A673 (cell line): ENCODE results near the gene RBBP6.

Experiments used
- EZH2 ChIP-seq: fragments of 200-600 bp; sonication (generic); IDR thresholded peaks from 2 replicates; pipeline ENCODE4 v1.6.1; 2017; ENCODE audit warnings: borderline replicate concordance, low read depth, mild to moderate bottlenecking, mixed read lengths, antibody characterized with exemption, low read length; ENCODE audit not compliant: poor library complexity, severe bottlenecking
- TF ChIP-seq, protein P1 (sequence below): fragments of 300-800, 200-600 bp; sonication (generic); conservative IDR thresholded peaks from 2 replicates; pipeline ENCODE4 v1.5.1; 2017; ENCODE audit warnings: low read depth, mild to moderate bottlenecking, antibody characterized with exemption, low read length, moderate library complexity, mixed read lengths

GRCh38 chr16:24537474-24538337 lies 1.7 kb upstream of the RBBP6 start:
- TF ChIP-seq, protein P1, sequence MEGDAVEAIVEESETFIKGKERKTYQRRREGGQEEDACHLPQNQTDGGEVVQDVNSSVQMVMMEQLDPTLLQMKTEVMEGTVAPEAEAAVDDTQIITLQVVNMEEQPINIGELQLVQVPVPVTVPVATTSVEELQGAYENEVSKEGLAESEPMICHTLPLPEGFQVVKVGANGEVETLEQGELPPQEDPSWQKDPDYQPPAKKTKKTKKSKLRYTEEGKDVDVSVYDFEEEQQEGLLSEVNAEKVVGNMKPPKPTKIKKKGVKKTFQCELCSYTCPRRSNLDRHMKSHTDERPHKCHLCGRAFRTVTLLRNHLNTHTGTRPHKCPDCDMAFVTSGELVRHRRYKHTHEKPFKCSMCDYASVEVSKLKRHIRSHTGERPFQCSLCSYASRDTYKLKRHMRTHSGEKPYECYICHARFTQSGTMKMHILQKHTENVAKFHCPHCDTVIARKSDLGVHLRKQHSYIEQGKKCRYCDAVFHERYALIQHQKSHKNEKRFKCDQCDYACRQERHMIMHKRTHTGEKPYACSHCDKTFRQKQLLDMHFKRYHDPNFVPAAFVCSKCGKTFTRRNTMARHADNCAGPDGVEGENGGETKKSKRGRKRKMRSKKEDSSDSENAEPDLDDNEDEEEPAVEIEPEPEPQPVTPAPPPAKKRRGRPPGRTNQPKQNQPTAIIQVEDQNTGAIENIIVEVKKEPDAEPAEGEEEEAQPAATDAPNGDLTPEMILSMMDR = no peak
- no peak for TF ChIP-seq EZH2
